Measurements from ENCODE around the gene TBC1D12.

Gene TBC1D12

DNA sequence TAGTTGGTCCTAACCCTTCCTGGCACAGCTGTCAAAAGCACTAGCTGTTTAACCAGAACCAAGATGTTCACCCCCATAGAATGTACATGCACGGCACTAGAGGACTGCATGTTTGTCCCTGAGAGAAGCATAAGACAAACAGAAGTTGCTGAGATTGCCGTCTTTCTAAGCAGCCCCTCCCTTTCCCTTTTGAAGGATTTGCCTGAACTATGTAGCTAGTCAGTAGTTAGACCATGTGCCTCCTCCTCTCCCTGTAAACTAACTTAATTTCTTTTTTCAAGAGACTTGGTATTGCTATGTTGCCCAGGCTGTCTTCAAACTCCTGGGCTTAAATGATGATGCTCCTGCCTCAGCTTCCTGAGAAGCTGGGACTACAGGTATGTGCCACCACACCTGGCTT lies 40.7 kb downstream of the TBC1D12 start:
- TF ChIP-seq, protein P1, sequence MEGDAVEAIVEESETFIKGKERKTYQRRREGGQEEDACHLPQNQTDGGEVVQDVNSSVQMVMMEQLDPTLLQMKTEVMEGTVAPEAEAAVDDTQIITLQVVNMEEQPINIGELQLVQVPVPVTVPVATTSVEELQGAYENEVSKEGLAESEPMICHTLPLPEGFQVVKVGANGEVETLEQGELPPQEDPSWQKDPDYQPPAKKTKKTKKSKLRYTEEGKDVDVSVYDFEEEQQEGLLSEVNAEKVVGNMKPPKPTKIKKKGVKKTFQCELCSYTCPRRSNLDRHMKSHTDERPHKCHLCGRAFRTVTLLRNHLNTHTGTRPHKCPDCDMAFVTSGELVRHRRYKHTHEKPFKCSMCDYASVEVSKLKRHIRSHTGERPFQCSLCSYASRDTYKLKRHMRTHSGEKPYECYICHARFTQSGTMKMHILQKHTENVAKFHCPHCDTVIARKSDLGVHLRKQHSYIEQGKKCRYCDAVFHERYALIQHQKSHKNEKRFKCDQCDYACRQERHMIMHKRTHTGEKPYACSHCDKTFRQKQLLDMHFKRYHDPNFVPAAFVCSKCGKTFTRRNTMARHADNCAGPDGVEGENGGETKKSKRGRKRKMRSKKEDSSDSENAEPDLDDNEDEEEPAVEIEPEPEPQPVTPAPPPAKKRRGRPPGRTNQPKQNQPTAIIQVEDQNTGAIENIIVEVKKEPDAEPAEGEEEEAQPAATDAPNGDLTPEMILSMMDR (IDR thresholded peaks at IDR 0.05), result no peak

DNA sequence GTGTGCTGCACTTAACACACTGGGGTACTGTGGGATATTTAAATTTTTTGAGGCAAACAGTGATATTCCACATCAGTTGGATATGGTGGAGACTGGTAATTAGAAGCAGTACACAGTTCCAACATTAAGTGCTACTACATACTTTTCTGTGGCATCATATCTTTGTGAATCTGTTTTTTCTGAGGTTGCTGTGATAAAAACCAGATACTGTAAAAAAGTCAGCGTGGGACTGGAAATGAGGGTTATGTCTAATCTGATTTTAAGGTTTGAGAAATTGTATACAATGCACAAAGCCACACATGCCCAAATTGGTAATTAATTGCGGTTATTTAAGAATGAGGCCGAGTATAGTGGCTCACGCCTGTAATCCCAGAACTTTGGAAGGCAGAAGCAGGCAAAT lies 41.2 kb downstream of the TBC1D12 start:
- TF ChIP-seq, protein P1 (IDR thresholded peaks at IDR 0.05), result no peak

DNA sequence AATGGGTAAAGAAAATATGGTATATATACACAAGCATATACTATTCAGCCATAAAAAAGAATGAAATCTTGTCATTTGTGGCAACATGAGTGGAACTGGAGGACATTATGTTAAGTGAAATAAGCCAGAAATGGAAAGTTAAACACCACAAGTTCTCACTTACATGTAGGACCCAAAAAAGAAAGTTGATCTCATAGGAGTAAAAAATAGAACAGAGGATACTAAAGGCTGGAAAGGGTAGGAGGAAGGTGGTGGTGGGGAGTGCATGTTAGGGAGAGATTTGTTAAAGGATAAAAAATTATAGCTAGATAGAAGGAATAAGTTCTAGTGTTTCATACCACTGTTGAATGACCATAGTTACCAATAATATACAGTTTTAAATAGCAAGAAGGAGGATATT lies 48.4 kb downstream of the TBC1D12 start:
- TF ChIP-seq, protein P1 (IDR thresholded peaks at IDR 0.05), result no peak

DNA sequence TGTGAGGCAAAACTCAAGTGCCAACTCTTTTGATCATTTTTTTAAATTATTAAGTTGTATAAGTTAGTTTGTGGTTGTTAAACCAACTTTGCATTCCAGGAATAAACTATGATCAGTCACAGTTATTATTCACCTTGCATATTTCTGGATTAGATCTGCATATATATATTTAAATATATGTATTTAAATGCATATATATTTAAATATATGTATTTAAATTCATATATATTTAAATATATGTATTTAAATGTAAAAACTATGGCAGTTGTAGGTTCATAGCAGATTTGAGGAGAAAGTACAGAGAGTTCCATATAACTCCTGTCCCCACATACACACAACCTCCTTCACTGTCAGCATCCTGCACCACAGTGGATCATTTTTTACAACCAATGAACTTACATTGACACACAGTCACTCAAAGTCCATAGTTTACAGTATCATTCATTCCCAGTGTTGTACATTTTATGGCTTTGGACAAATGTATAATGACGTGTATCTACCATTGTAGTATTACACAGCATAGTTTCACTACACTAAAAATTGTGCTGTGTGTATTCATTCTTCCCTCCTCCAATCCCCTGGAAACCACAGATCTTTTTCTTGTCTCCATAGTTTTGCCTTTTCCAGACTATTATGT lies 49.7 kb downstream of the TBC1D12 start:
- TF ChIP-seq, protein P1 (IDR thresholded peaks at IDR 0.05), result no peak

DNA sequence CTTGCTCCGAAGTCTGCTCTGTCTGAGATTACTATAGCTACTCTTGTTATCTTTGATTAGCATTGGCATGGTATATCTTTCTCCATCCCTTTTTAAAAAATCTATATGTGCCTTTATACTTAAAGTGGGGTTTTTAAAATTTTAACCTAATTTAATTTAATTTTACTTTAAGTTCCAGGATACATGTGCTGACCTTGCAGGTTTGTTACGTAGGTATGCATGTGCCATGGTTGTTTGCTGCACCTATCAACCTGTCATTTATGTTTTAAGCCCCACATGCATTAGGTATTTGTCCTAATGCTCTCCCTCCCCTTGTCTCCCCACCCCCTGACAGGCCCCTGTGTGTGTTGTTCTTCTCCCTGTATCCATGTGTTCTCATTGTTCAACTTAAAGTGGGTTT lies 54.6 kb downstream of the TBC1D12 start:
- TF ChIP-seq, protein P1 (IDR thresholded peaks at IDR 0.05), result no peak

DNA sequence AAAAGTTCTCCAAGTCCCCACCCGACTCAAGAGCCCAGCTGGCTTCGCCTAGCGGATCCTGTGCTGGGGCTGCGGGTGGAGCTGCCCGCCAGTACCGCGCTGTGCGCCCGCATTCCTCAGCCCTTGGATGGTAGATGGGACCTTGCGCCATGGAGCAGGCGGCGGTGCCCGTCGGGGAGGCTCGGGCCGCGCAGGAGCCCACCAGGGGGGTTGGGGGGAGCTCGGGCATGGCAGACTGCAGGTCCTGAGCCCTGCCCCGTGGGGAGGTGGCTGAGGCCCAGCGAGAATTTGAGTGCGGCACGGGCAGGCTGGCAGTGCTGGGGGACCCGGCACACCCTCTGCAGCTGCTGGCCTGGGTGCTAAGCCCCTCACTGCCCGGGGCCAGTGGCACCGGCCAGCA lies 57.0 kb downstream of the TBC1D12 start:
- TF ChIP-seq, protein P1 (IDR thresholded peaks at IDR 0.05), result no peak

DNA sequence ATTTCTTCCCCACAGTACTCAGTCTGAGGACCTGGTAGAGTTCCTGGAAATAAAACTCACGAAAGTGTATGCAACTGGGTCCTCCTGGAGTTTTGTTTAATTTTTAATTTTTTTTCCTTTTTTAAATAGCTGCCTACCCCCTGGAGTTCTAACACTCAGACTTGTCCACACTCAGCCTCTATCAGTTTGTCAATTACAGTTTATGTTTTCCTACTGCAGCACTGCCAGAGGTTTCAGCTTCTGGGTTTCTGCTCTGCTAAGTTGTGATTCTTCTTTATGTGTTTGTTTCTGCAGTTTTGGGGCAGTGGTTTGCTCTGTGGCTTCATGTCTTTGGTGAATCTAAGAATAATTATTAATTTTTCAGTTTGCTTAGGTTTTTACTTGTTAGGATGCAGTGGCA lies 59.2 kb downstream of the TBC1D12 start:
- TF ChIP-seq, protein P1 (IDR thresholded peaks at IDR 0.05), result no peak

DNA sequence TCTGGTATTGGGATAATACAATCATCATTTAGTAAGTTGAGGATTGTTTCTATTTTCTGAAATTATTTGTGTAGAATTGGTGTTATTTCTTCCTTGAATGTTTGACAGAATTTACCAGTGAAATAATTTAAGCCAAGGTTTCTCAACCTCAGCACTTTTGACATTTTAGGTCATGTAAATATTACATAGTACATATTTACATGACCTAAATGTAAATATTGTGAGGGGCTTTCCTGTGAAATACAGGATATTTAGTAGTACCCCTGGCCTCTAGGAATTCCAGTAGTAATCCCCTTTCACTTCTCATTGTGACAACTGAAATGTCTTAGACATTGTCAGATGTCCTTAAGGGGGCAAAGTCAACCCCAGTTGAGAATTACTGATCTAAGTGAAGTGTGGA lies 59.8 kb downstream of the TBC1D12 start:
- TF ChIP-seq, protein P1 (IDR thresholded peaks at IDR 0.05), result no peak
